ENCODE data around the gene UCP2. TPM values are rescaled to one million over a fixed set of nuclear protein-coding genes. Genes with fewer than 3 reads are reported as not detected.

The UCP2 gene
- total and polyA plus RNA-seq, 8 donors: 4.6 to 19.4 (median 12.7) TPM

GRCh38 chr11:74019104-74019738, 36.6 kb upstream of the UCP2 start:
- FAIRE-seq (no peak), DNase-seq (peak in 2 of 6 donors; percentile 48 to 54), ATAC-seq (peak; percentile 22 to 58 (median 41))
- H3K27ac ChIP-seq: peak overlapping the region; percentile 73 to 92 (median 83)
- no peak for TF ChIP-seq CTCF (IDR thresholded peaks at IDR 0.05)
- no peaks in the 10 kb centered on the region for H3K36me3 ChIP-seq
- intact Hi-C loops (cut with DNase I): no loop called here
- H3K4me3 ChIP-seq: no peak overlapping the region
- no peaks in the 10 kb centered on the region for H3K27me3 ChIP-seq
- H3K9me3 ChIP-seq: no peaks in the 10 kb centered on the region
- H3K4me1 ChIP-seq: peaks cover 11 to 21% (median 20%) of the 10 kb centered on the region in 3 donors
- 25 to 32% methylated on average over 4 of the region's 4 CpGs for WGBS, 2 donors

- intact Hi-C loops (cut with DNase I): no loop called here
- H3K27me3 ChIP-seq: no peaks in the 10 kb centered on the region
- peaks cover 11 to 21% (median 20%) of the 10 kb centered on the region in 3 donors for H3K4me1 ChIP-seq
- WGBS, 2 donors: 38 to 42% methylated on average over 9 of the region's 9 CpGs
- no peak for FAIRE-seq
- H3K27ac ChIP-seq: peak overlapping the region; percentile 73 to 92 (median 83)
- peak; percentile 93 to 96 (median 96) for ATAC-seq
- DNase-seq: peak; percentile 79 to 94 (median 92)
- H3K36me3 ChIP-seq: no peaks in the 10 kb centered on the region
- no peak overlapping the region for H3K4me3 ChIP-seq
- TF ChIP-seq CTCF (IDR thresholded peaks at IDR 0.05): no peak
- H3K9me3 ChIP-seq: no peaks in the 10 kb centered on the region
Measured at GRCh38 chr11:74018331-74019005, 35.8 kb upstream of the UCP2 start.

- no peak for FAIRE-seq
Measured at GRCh38 chr11:74017631-74018030, 35.0 kb upstream of the UCP2 start.

GRCh38 chr11:74015919-74016684, 33.5 kb upstream of the UCP2 start:
- intact Hi-C loops (cut with DNase I): no loop called here
- WGBS, 2 donors: 86 to 89% methylated on average over 5 of the region's 5 CpGs
- H3K4me3 ChIP-seq: no peak overlapping the region
- H3K36me3 ChIP-seq: no peaks in the 10 kb centered on the region
- DNase-seq: no peak
- no peak overlapping the region for H3K27ac ChIP-seq
- FAIRE-seq: no peak
- H3K4me1 ChIP-seq: peaks cover 11 to 21% (median 20%) of the 10 kb centered on the region in 3 donors
- no peak for TF ChIP-seq CTCF (IDR thresholded peaks at IDR 0.05)
- H3K9me3 ChIP-seq: no peaks in the 10 kb centered on the region
- H3K27me3 ChIP-seq: no peaks in the 10 kb centered on the region
- no peak for ATAC-seq

More at GRCh38 chr11:74017631-74018030, 35.0 kb upstream of the UCP2 start:
- Histone ChIP-seq H3K27ac (peak overlapping the region; percentile 30 to 92 (median 83)), H3K9me3 (no peaks in the 10 kb centered on the region), H3K4me3 (no peak overlapping the region), H3K27me3 (no peaks in the 10 kb centered on the region), H3K4me1 (peaks cover 11 to 21% (median 20%) of the 10 kb centered on the region in 3 donors), H3K36me3 (no peaks in the 10 kb centered on the region)
- TF ChIP-seq CTCF (IDR thresholded peaks at IDR 0.05): no peak
- ATAC-seq (no peak), DNase-seq (no peak)
- intact Hi-C loops (cut with DNase I): no loop called here
- WGBS, 2 donors: 92 to 93% methylated on average over 3 of the region's 3 CpGs

Data from pancreas (tissue), 10 donors.